Left lung (tissue), 10 donors: ENCODE results near the gene LIN28A. TPM values are rescaled to one million over a fixed set of nuclear protein-coding genes. Genes with fewer than 3 reads are reported as not detected.

Experiments used
- ATAC-seq: fragments of 200-7000 bp; cut with Tn5 transposase; one replicate; pipeline ENCODE4 v1.9.1; 2020; ENCODE audit warnings: moderate library complexity
- DNase-seq, 4 donors: peaks; one replicate each; pipeline ENCODE4 v3.0.0-alpha.2; 2013 to 2020
- H3K27ac ChIP-seq, 2 donors: fragments of 200-600 bp; sonication (generic) in 1 of 2; one replicate each; pipeline versions ENCODE4 v1.5.0 to v1.8.0; 2020 to 2021
- H3K27me3 ChIP-seq, 2 donors: fragments of 200-600 bp; sonication (generic) in 1 of 2; one replicate each; pipeline versions ENCODE4 v1.5.0 to v1.8.0; 2020 to 2021
- H3K36me3 ChIP-seq, 2 donors: fragments of 200-600 bp; sonication (generic) in 1 of 2; one replicate each; pipeline versions ENCODE4 v1.5.0 to v1.8.0; 2020 to 2021
- H3K4me1 ChIP-seq, 2 donors: fragments of 200-600 bp; one replicate each; pipeline ENCODE4 v1.8.0; 2021
- H3K4me3 ChIP-seq, 2 donors: fragments of 200-600 bp; sonication (generic) in 1 of 2; one replicate each; pipeline versions ENCODE4 v1.5.0 to v1.8.0; 2020 to 2021; ENCODE audit warnings: mild to moderate bottlenecking in 1 of 2
- H3K9me3 ChIP-seq, 2 donors: fragments of 200-600 bp; sonication (generic) in 1 of 2; one replicate each; pipeline versions ENCODE4 v1.5.0 to v1.8.0; 2020 to 2021
- CTCF ChIP-seq, 2 donors: fragments of 200-600 bp; sonication (generic) in 1 of 2; IDR thresholded peaks; one replicate each; pipeline versions ENCODE4 v1.5.0 to v1.8.0; 2021; ENCODE audit warnings: antibody characterized with exemption in 2 of 2
- intact Hi-C, 2 donors: fragments of 100-400 bp; cut with DNase I; formaldehyde crosslinking; loops; one replicate each; pipeline versions ENCODE4 v1.11.2 to v1.14.2; 2022
- polyA plus RNA-seq, 6 donors: library from polyadenylated mRNA; unstranded; fragments of 120-200 nt; gene quantifications; one replicate each; pipeline ENCODE4 v1.2.1, GENCODE V29; 2013; ENCODE audit not compliant: insufficient read length in 6 of 6
- total RNA-seq, 2 donors: library from RNA; stranded (reverse); fragmentation: NEBNext Ultra II Directional; extraction: Animal tissue kit (Norgen Biotek cat#: 25700); gene quantifications; one replicate each; pipeline ENCODE4 v1.2.1, GENCODE V29; 2021
- donor health status: DM: no; HTN: yes; CAD: no.
- donor health status: DM: no; HTN: no; CAD: no.

The LIN28A gene
- total and polyA plus RNA-seq, 8 donors, result 0.06 to 0.11 (median 0.10) TPM; not detected in 2

DNA sequence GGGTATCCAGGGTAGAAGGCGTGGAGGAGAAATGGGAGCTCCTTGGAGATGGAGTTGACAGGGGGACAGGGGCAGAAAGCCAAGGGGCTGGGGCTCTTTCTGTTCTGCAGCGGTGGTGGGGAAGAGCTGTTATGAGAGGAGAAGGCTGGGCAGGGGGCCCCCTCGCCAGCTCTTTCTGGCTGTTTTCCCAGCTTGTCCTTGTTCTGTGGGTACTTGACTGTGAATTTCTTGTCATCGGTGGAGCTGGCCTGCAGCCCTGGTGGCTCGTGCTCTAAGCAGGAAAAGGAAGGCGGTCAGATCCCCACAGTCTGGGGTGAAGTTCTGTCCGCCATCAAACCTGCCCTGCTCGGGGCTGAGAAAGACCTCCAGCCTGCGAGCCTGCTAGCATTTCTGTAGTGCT, 45.7 kb upstream of the LIN28A start:
- no peak for ATAC-seq
- peak in 1 of 4 donors; percentile 43 for DNase-seq
- no peak for TF ChIP-seq CTCF (IDR thresholded peaks at IDR 0.05)
- no peaks in the 10 kb centered on the region for H3K9me3 ChIP-seq
- intact Hi-C loops, result no loop called here
- peaks cover 29 to 76% of the 10 kb centered on the region in 2 donors for H3K27me3 ChIP-seq
- H3K4me1 ChIP-seq, result peaks cover 7 to 14% of the 10 kb centered on the region in 2 donors
- no peaks in the 10 kb centered on the region for H3K36me3 ChIP-seq
- no peak overlapping the region for H3K27ac ChIP-seq
- no peak overlapping the region for H3K4me3 ChIP-seq

- H3K36me3 ChIP-seq, result no peaks in the 10 kb centered on the region
- no peak for ATAC-seq
Observed at GRCh38 chr1:26367441-26367840, 43.2 kb upstream of the LIN28A start.

GRCh38 chr1:26368006-26368405, 42.6 kb upstream of the LIN28A start:
- TF ChIP-seq CTCF (IDR thresholded peaks at IDR 0.05), result no peak
- intact Hi-C loops, result no loop called here
- no peak for ATAC-seq

More at GRCh38 chr1:26367441-26367840, 43.2 kb upstream of the LIN28A start:
- H3K27me3 ChIP-seq, result peaks cover 10 to 51% of the 10 kb centered on the region in 2 donors
- peaks cover 0 to 5% of the 10 kb centered on the region in 2 donors for H3K4me1 ChIP-seq
- H3K9me3 ChIP-seq, result no peaks in the 10 kb centered on the region
- intact Hi-C loops, result no loop called here
- H3K4me3 ChIP-seq, result no peak overlapping the region
- DNase-seq, result no peak
- no peak for TF ChIP-seq CTCF (IDR thresholded peaks at IDR 0.05)
- H3K27ac ChIP-seq, result no peak overlapping the region

GRCh38 chr1:26368486-26368885, 42.1 kb upstream of the LIN28A start:
- Histone ChIP-seq H3K36me3 (no peaks in the 10 kb centered on the region), H3K4me1 (peaks cover 0 to 5% of the 10 kb centered on the region in 2 donors), H3K27ac (no peak overlapping the region), H3K4me3 (no peak overlapping the region), H3K27me3 (peaks cover 10 to 40% of the 10 kb centered on the region in 2 donors), H3K9me3 (no peaks in the 10 kb centered on the region)
- intact Hi-C loops, result no loop called here
- DNase-seq (no peak), ATAC-seq (no peak)
- TF ChIP-seq CTCF (IDR thresholded peaks at IDR 0.05), result no peak

More at GRCh38 chr1:26368006-26368405, 42.6 kb upstream of the LIN28A start:
- DNase-seq, result no peak
- H3K4me1 ChIP-seq, result peaks cover 0 to 5% of the 10 kb centered on the region in 2 donors
- no peak overlapping the region for H3K27ac ChIP-seq
- no peaks in the 10 kb centered on the region for H3K36me3 ChIP-seq
- no peak overlapping the region for H3K4me3 ChIP-seq
- peaks cover 10 to 45% of the 10 kb centered on the region in 2 donors for H3K27me3 ChIP-seq
- H3K9me3 ChIP-seq, result no peaks in the 10 kb centered on the region

- intact Hi-C loops, result no loop called here
- DNase-seq, result no peak
Observed at GRCh38 chr1:26370591-26371382, 39.8 kb upstream of the LIN28A start.

More at GRCh38 chr1:26370591-26371382, 39.8 kb upstream of the LIN28A start:
- Histone ChIP-seq H3K4me1 (no peaks in the 10 kb centered on the region), H3K27ac (no peak overlapping the region), H3K27me3 (peaks cover 0 to 17% of the 10 kb centered on the region in 2 donors), H3K9me3 (no peaks in the 10 kb centered on the region), H3K4me3 (no peak overlapping the region), H3K36me3 (no peaks in the 10 kb centered on the region)
- no peak for ATAC-seq
- TF ChIP-seq CTCF (IDR thresholded peaks at IDR 0.05), result no peak
